ENCODE results near the gene PADI1.

Gene PADI1

DNA sequence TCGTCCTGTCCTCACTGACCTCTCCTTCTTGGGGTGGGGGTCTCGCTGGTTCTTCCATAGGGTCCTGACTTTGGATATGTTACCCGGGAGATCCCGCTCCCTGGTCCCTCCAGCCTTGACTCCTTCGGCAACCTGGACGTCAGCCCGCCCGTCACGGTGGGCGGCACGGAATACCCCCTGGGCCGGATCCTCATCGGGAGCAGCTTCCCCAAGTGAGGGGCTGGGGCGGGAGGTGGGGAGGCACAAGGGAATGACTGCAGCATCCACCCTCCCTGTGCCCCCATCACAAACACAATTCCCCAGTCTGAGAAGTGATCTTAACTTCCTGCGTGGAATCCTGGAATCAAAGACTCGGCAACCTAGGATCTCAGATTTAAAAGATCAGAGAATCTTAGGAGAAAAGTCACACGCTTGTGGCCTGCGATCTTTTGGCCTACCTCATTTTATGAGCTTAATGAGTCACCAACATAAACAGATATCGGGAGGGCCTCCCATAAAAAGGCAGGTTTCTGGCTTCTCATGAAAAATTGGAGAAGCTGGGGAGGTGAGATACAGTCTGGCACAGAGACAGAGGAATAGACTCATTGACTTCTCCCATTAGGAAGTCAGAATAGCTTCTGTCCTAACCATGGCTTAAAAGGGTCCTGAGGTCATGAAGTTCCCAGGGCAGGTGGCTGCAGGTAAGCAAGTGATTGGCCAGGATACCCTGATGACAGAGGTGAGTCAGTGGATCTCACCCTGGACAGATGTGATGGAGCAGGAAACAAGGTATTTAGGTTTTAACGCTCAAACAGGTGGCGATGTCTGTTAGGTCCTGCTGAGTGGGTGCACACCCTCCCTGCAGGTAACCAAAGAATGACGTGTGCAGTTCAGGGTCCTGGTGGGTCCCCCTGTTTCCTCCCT is 28.1 kb downstream of the PADI1 start (continued):
- TF ChIP-seq, protein P1, sequence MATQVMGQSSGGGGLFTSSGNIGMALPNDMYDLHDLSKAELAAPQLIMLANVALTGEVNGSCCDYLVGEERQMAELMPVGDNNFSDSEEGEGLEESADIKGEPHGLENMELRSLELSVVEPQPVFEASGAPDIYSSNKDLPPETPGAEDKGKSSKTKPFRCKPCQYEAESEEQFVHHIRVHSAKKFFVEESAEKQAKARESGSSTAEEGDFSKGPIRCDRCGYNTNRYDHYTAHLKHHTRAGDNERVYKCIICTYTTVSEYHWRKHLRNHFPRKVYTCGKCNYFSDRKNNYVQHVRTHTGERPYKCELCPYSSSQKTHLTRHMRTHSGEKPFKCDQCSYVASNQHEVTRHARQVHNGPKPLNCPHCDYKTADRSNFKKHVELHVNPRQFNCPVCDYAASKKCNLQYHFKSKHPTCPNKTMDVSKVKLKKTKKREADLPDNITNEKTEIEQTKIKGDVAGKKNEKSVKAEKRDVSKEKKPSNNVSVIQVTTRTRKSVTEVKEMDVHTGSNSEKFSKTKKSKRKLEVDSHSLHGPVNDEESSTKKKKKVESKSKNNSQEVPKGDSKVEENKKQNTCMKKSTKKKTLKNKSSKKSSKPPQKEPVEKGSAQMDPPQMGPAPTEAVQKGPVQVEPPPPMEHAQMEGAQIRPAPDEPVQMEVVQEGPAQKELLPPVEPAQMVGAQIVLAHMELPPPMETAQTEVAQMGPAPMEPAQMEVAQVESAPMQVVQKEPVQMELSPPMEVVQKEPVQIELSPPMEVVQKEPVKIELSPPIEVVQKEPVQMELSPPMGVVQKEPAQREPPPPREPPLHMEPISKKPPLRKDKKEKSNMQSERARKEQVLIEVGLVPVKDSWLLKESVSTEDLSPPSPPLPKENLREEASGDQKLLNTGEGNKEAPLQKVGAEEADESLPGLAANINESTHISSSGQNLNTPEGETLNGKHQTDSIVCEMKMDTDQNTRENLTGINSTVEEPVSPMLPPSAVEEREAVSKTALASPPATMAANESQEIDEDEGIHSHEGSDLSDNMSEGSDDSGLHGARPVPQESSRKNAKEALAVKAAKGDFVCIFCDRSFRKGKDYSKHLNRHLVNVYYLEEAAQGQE (tag by site-specific recombination; IDR thresholded peaks at IDR 0.05), result no peak
- TF ChIP-seq ZFP69B (tag by site-specific recombination; IDR thresholded peaks at IDR 0.05) (peak; percentile 25; the same call in 1 of the 2 replicates), GLIS2 (tag by site-specific recombination; IDR thresholded peaks at IDR 0.05) (peak; percentile 74), ZNF132 (tag by site-specific recombination; IDR thresholded peaks at IDR 0.05; ENCODE audit: borderline replicate concordance) (no peak), ZNF501 (tag by site-specific recombination; IDR thresholded peaks at IDR 0.05) (0 out of 2 replicates have a peak, but pooled peaks have one; percentile 14), ZNF335 (tag by site-specific recombination; conservative IDR thresholded peaks at IDR 0.05) (no peak; the same call in 1 of the 2 replicates), ZNF324 (tag by site-specific recombination; IDR thresholded peaks at IDR 0.05) (peak; percentile 52; the same call in 1 of the 2 replicates), SP3 (tag by site-specific recombination; IDR thresholded peaks at IDR 0.05) (no peak; the same call in 1 of the 2 replicates), SETDB1 (IDR thresholded peaks at IDR 0.05; ENCODE audit: insufficient read length, low read length) (no peak), ZNF155 (tag by site-specific recombination; IDR thresholded peaks at IDR 0.05) (no peak), ZBTB21 (tag by site-specific recombination; IDR thresholded peaks at IDR 0.05) (no peak), ZNF530 (tag by site-specific recombination; IDR thresholded peaks at IDR 0.05; ENCODE audit: low read depth) (no peak), ZBTB48 (tag by site-specific recombination; IDR thresholded peaks at IDR 0.05) (no peak), ZBTB20 (tag by site-specific recombination; IDR thresholded peaks at IDR 0.05) (no peak), ZNF169 (tag by site-specific recombination; IDR thresholded peaks at IDR 0.05) (no peak), HOXC10 (CRISPR knock-in tag; IDR thresholded peaks at IDR 0.05) (no peak), BCL11B (tag by site-specific recombination; IDR thresholded peaks at IDR 0.05; ENCODE audit: low read depth) (no peak), ZNF707 (tag by site-specific recombination; IDR thresholded peaks at IDR 0.05) (no peak), ZNF214 (tag by site-specific recombination; IDR thresholded peaks at IDR 0.05; ENCODE audit: borderline replicate concordance) (no peak)
- TF ChIP-seq, protein P2, sequence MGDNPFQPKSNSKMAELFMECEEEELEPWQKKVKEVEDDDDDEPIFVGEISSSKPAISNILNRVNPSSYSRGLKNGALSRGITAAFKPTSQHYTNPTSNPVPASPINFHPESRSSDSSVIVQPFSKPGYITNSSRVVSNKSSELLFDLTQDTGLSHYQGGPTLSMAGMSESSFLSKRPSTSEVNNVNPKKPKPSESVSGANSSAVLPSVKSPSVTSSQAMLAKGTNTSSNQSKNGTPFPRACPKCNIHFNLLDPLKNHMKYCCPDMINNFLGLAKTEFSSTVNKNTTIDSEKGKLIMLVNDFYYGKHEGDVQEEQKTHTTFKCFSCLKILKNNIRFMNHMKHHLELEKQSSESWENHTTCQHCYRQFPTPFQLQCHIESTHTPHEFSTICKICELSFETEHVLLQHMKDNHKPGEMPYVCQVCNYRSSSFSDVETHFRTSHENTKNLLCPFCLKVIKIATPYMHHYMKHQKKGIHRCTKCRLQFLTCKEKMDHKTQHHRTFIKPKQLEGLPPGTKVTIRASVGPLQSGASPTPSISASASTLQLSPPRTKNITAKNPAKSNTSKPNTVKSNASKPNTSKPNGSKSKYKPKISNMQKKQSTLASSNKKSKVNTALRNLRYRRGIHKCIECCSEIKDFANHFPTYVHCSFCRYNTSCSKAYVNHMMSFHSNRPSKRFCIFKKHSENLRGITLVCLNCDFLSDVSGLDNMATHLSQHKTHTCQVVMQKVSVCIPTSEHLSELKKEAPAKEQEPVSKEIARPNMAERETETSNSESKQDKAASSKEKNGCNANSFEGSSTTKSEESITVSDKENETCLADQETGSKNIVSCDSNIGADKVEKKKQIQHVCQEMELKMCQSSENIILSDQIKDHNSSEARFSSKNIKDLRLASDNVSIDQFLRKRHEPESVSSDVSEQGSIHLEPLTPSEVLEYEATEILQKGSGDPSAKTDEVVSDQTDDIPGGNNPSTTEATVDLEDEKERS (tag by site-specific recombination; IDR thresholded peaks at IDR 0.05), result no peak
- TF ChIP-seq, protein P3, sequence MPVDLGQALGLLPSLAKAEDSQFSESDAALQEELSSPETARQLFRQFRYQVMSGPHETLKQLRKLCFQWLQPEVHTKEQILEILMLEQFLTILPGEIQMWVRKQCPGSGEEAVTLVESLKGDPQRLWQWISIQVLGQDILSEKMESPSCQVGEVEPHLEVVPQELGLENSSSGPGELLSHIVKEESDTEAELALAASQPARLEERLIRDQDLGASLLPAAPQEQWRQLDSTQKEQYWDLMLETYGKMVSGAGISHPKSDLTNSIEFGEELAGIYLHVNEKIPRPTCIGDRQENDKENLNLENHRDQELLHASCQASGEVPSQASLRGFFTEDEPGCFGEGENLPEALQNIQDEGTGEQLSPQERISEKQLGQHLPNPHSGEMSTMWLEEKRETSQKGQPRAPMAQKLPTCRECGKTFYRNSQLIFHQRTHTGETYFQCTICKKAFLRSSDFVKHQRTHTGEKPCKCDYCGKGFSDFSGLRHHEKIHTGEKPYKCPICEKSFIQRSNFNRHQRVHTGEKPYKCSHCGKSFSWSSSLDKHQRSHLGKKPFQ (tag by site-specific recombination; IDR thresholded peaks at IDR 0.05), result 0 out of 2 replicates have a peak, but pooled peaks have one; percentile 26
- TF ChIP-seq, protein P4, sequence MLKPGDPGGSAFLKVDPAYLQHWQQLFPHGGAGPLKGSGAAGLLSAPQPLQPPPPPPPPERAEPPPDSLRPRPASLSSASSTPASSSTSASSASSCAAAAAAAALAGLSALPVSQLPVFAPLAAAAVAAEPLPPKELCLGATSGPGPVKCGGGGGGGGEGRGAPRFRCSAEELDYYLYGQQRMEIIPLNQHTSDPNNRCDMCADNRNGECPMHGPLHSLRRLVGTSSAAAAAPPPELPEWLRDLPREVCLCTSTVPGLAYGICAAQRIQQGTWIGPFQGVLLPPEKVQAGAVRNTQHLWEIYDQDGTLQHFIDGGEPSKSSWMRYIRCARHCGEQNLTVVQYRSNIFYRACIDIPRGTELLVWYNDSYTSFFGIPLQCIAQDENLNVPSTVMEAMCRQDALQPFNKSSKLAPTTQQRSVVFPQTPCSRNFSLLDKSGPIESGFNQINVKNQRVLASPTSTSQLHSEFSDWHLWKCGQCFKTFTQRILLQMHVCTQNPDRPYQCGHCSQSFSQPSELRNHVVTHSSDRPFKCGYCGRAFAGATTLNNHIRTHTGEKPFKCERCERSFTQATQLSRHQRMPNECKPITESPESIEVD (tag by site-specific recombination; IDR thresholded peaks at IDR 0.05), result peak; percentile 82
- TF ChIP-seq, protein P5, sequence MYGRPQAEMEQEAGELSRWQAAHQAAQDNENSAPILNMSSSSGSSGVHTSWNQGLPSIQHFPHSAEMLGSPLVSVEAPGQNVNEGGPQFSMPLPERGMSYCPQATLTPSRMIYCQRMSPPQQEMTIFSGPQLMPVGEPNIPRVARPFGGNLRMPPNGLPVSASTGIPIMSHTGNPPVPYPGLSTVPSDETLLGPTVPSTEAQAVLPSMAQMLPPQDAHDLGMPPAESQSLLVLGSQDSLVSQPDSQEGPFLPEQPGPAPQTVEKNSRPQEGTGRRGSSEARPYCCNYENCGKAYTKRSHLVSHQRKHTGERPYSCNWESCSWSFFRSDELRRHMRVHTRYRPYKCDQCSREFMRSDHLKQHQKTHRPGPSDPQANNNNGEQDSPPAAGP (tag by site-specific recombination; IDR thresholded peaks at IDR 0.05), result no peak
- TF ChIP-seq, protein P6, sequence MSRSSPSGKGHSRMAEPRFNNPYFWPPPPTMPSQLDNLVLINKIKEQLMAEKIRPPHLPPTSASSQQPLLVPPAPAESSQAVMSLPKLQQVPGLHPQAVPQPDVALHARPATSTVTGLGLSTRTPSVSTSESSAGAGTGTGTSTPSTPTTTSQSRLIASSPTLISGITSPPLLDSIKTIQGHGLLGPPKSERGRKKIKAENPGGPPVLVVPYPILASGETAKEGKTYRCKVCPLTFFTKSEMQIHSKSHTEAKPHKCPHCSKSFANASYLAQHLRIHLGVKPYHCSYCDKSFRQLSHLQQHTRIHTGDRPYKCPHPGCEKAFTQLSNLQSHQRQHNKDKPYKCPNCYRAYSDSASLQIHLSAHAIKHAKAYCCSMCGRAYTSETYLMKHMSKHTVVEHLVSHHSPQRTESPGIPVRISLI (tag by site-specific recombination; IDR thresholded peaks at IDR 0.05), result no peak
- TF ChIP-seq, protein P7, sequence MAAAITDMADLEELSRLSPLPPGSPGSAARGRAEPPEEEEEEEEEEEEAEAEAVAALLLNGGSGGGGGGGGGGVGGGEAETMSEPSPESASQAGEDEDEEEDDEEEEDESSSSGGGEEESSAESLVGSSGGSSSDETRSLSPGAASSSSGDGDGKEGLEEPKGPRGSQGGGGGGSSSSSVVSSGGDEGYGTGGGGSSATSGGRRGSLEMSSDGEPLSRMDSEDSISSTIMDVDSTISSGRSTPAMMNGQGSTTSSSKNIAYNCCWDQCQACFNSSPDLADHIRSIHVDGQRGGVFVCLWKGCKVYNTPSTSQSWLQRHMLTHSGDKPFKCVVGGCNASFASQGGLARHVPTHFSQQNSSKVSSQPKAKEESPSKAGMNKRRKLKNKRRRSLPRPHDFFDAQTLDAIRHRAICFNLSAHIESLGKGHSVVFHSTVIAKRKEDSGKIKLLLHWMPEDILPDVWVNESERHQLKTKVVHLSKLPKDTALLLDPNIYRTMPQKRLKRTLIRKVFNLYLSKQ (tag by site-specific recombination; IDR thresholded peaks at IDR 0.05; ENCODE audit: borderline replicate concordance), result no peak

Data from HEK293 (cell line).